Measurements from ENCODE around the gene NOL9.

NOL9 gene

DNA sequence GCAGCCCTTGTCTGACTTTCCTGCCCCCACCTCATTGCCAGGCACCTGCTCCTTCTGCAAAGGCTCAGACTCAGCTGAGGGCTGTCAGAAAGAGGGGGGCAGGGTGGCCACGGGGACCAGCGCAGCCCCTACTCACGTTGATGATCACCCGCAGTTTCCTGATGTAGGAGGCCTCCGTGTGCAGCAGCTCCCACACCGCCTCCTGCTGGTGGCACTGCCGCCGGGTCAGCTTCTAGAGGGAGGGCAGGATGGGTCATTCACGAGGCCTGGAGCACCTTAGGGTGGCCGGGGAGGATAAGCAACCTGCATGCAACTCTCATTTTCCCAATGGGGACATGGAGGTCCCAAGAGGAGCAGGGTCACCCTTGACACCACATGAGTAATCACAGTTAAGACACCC is 81.9 kb downstream of the NOL9 start:
- no peak for DNase-seq (ENCODE audit: low read depth, low spot score)
- no peak overlapping the region for H3K9ac ChIP-seq (ENCODE audit: insufficient read length, low read depth)
- H3K36me3 ChIP-seq (ENCODE audit: insufficient read depth, insufficient read length, low read length): peaks cover 68% of the 10 kb centered on the region
- H3K9me3 ChIP-seq (ENCODE audit: insufficient read depth, low read length): no peaks in the 10 kb centered on the region
- peaks cover 15% of the 10 kb centered on the region for H3K4me1 ChIP-seq (ENCODE audit: insufficient read depth, insufficient read length)
- no peak for TF ChIP-seq YY1 (IDR thresholded peaks at IDR 0.05; ENCODE audit: insufficient read depth, insufficient read length)
- no peak for TF ChIP-seq ZNF274 (IDR thresholded peaks at IDR 0.05; ENCODE audit: low read depth, low read length)
- TF ChIP-seq SUZ12 (IDR thresholded peaks at IDR 0.05; ENCODE audit: extremely low read depth, insufficient read depth, insufficient read length): no peak
- no peak overlapping the region for H3K4me3 ChIP-seq (ENCODE audit: insufficient read length, low read depth)
- H3K27me3 ChIP-seq (ENCODE audit: insufficient read depth, insufficient read length): no peaks in the 10 kb centered on the region

GRCh38 chr1:6471970-6472368 is 82.3 kb downstream of the NOL9 start:
- no peaks in the 10 kb centered on the region for H3K9me3 ChIP-seq (ENCODE audit: insufficient read depth, low read length)
- H3K4me3 ChIP-seq (ENCODE audit: insufficient read length, low read depth): no peak overlapping the region
- TF ChIP-seq YY1 (IDR thresholded peaks at IDR 0.05; ENCODE audit: insufficient read depth, insufficient read length): no peak

More at GRCh38 chr1:6471970-6472368, 82.3 kb downstream of the NOL9 start:
- Histone ChIP-seq H3K9ac (ENCODE audit: insufficient read length, low read depth) (no peak overlapping the region), H3K4me1 (ENCODE audit: insufficient read depth, insufficient read length) (peaks cover 15% of the 10 kb centered on the region), H3K27me3 (ENCODE audit: insufficient read depth, insufficient read length) (no peaks in the 10 kb centered on the region), H3K36me3 (ENCODE audit: insufficient read depth, insufficient read length, low read length) (peaks cover 72% of the 10 kb centered on the region)
- DNase-seq (ENCODE audit: low read depth, low spot score): no peak
